Panc1 (cell line): Measurements from ENCODE around the gene PPP1R15A. TPM values are rescaled to one million over a fixed set of nuclear protein-coding genes. Genes with fewer than 3 reads are reported as not detected.

Experiments
- ATAC-seq: fragments of 200-7000 bp; cut with Tn5 transposase; 2 replicates; pipeline ENCODE4 v1.9.1; 2020; ENCODE audit warnings: mild to moderate bottlenecking, moderate library complexity
- BruUV-seq: library from RNA; stranded (reverse); fragments of 400-500 nt; replicated peaks from 2 replicates; lab custom pipeline; 2021; lab: Mats Ljungman, UMichigan
- CTCF ChIA-PET: fragments of 300-600 bp; sonication (Branson Sonifier 250); formaldehyde crosslinking; loops from one replicate; lab custom pipeline; 2022; ENCODE audit warnings: antibody characterized with exemption; lab: Charles Lee
- POLR2A ChIA-PET: fragments of 300-600 bp; sonication (Branson Sonifier 250); formaldehyde crosslinking; loops from one replicate; lab custom pipeline; 2022; ENCODE audit warnings: antibody characterized with exemption; lab: Charles Lee
- DNase-seq: peaks from one replicate; pipeline ENCODE4 v3.0.0-alpha.2; 2010; ENCODE audit warnings: low read depth, low spot score
- H3K27ac ChIP-seq: 2 replicates; pipeline ENCODE4 v1.5.1; 2011; ENCODE audit warnings: mild to moderate bottlenecking, low read length, inconsistent platforms
- H3K27me3 ChIP-seq: fragments of 200-500 bp; sonication (Bioruptor generic); 2 replicates; pipeline ENCODE4 v1.6.0; 2014; ENCODE audit warnings: low read length, inconsistent platforms; ENCODE audit not compliant: control insufficient read depth, insufficient read depth
- H3K36me3 ChIP-seq: fragments of 200-500 bp; sonication (Bioruptor generic); 2 replicates; pipeline ENCODE4 v1.5.1; 2014; ENCODE audit warnings: inconsistent platforms, mild to moderate bottlenecking, low read length, moderate library complexity; ENCODE audit not compliant: control insufficient read depth, insufficient read depth
- H3K4me1 ChIP-seq: 2 replicates; pipeline ENCODE4 v1.5.1; 2011; ENCODE audit warnings: inconsistent platforms, mild to moderate bottlenecking, low read length, moderate library complexity; ENCODE audit not compliant: control insufficient read depth, insufficient read depth
- H3K4me3 ChIP-seq, 2 experiments: 2 replicates each; pipeline ENCODE4 v1.5.1; 2011 to 2012; ENCODE audit warnings: low read depth in 2 of 2, low read length in 2 of 2, mild to moderate bottlenecking in 2 of 2, inconsistent platforms in 1 of 2, moderate library complexity in 1 of 2
- H3K9me3 ChIP-seq: fragments of 200-500 bp; sonication (Bioruptor generic); 2 replicates; pipeline ENCODE4 v1.5.1; 2014; ENCODE audit warnings: low read depth, mild to moderate bottlenecking, inconsistent platforms, low read length, moderate library complexity; ENCODE audit not compliant: control insufficient read depth, insufficient read depth
- CTCF ChIP-seq: fragments of 450-650 bp; IDR thresholded peaks from 2 replicates; pipeline ENCODE4 v1.5.1; 2017; ENCODE audit warnings: mild to moderate bottlenecking
- POLR2AphosphoS5 ChIP-seq: IDR thresholded peaks from 2 replicates; pipeline ENCODE4 v1.6.1; 2012; ENCODE audit warnings: mild to moderate bottlenecking, low read depth, low read length, moderate library complexity
- REST ChIP-seq, 2 experiments: IDR thresholded peaks; 2 replicates each; pipeline ENCODE4 v1.6.1; 2011 to 2012; ENCODE audit warnings: low read depth in 2 of 2, control low read depth in 1 of 2, low read length in 1 of 2, mild to moderate bottlenecking in 1 of 2, moderate library complexity in 1 of 2; ENCODE audit not compliant: insufficient read depth in 1 of 2
- SIN3A ChIP-seq: IDR thresholded peaks from 2 replicates; pipeline ENCODE4 v1.6.1; 2012; ENCODE audit warnings: low read depth, mild to moderate bottlenecking, low read length, moderate library complexity, borderline replicate concordance; ENCODE audit not compliant: insufficient read depth
- TCF7L2 ChIP-seq: IDR thresholded peaks from 2 replicates; pipeline ENCODE4 v1.6.1; 2011; ENCODE audit warnings: mild to moderate bottlenecking, low read depth, low read length, inconsistent platforms
- in situ Hi-C: cut with HindIII; loops from 2 replicates; pipeline ENCODE4 v1.10.0; 2016; ENCODE audit warnings: low sequenced_read_pairs, low pct_unique_long_range_greater_than_20kb
- intact Hi-C: fragments of 100-400 bp; cut with micrococcal nuclease; formaldehyde crosslinking; loops from one replicate; pipeline ENCODE4 v1.10.0; 2022; ENCODE audit not compliant: unreplicated experiment
- total RNA-seq: library from RNA; stranded (reverse); gene quantifications from one replicate; pipeline ENCODE4 v1.2.1, GENCODE V29; 2021; ENCODE audit not compliant: unreplicated experiment

PPP1R15A gene
- total RNA-seq, 1 experiment from 2014 or later, result 27.1 TPM

GRCh38 chr19:48856921-48857320 lies 15.3 kb upstream of the PPP1R15A start:
- intact Hi-C loops (no loop called here), in situ Hi-C loops (no loop called here)
- Histone ChIP-seq H3K4me1 (no peaks in the 10 kb centered on the region), H3K9me3 (no peaks in the 10 kb centered on the region), H3K4me3 (no peak overlapping the region), H3K27ac (no peak overlapping the region), H3K27me3 (no peaks in the 10 kb centered on the region), H3K36me3 (no peaks in the 10 kb centered on the region)
- ChIA-PET POLR2A (no interaction called here), CTCF (no interaction called here)
- DNase-seq, result no peak
- BruUV-seq, result no TSS peak
- no peak for TF ChIP-seq SIN3A
- TF ChIP-seq TCF7L2, result no peak
- no peak for TF ChIP-seq CTCF
- TF ChIP-seq POLR2AphosphoS5, result no peak
- TF ChIP-seq REST (IDR thresholded peaks at IDR 0.05; ENCODE audit: insufficient read depth in 1 of 2, low read depth in 2 of 2, low read length in 1 of 2), result no peak
- ATAC-seq, result no peak

- no peaks in the 10 kb centered on the region for H3K36me3 ChIP-seq
- in situ Hi-C loops, result no loop called here
Measured at GRCh38 chr19:48858984-48859710, 13.1 kb upstream of the PPP1R15A start.

More at GRCh38 chr19:48858984-48859710, 13.1 kb upstream of the PPP1R15A start:
- BruUV-seq, result no TSS peak
- ChIA-PET CTCF (no interaction called here), POLR2A (no interaction called here)
- no peaks in the 10 kb centered on the region for H3K9me3 ChIP-seq
- ATAC-seq (peak; percentile 52), DNase-seq (no peak)
- no peaks in the 10 kb centered on the region for H3K27me3 ChIP-seq
- H3K4me3 ChIP-seq, result no peak overlapping the region
- no peak overlapping the region for H3K27ac ChIP-seq
- H3K4me1 ChIP-seq, result no peaks in the 10 kb centered on the region
- TF ChIP-seq SIN3A (no peak), POLR2AphosphoS5 (no peak), REST (IDR thresholded peaks at IDR 0.05; ENCODE audit: insufficient read depth in 1 of 2, low read depth in 2 of 2, low read length in 1 of 2) (no peak)
- intact Hi-C loops, result no loop called here
